NCI-H1694 (cell line): Measurements from ENCODE around the gene DIP2C.
"Not testable (repeated sequence)": the region's sequence is repeated elsewhere in the genome, so short reads cannot be mapped to it uniquely, and the experiment has no call there.

Source experiments
- DNase-seq: peaks from one replicate; lab custom pipeline; 2025; lab: John Stamatoyannopoulos, UW

The DIP2C gene

GRCh38 chr10:529468-530230, 159.8 kb downstream of the DIP2C start:
- DNase-seq: no peak

- no peak for DNase-seq
Measured at GRCh38 chr10:528173-529165, 161.0 kb downstream of the DIP2C start.

- no peak for DNase-seq
Measured at GRCh38 chr10:527416-527815, 162.1 kb downstream of the DIP2C start.

- no peak for DNase-seq
Measured at GRCh38 chr10:526651-527312, 162.7 kb downstream of the DIP2C start.

GRCh38 chr10:525565-526315, 163.7 kb downstream of the DIP2C start:
- no peak for DNase-seq

- no peak for DNase-seq
Measured at GRCh38 chr10:523925-524324, 165.5 kb downstream of the DIP2C start.

GRCh38 chr10:522350-522749, 167.1 kb downstream of the DIP2C start:
- no peak for DNase-seq

GRCh38 chr10:521261-522250, 167.9 kb downstream of the DIP2C start:
- no peak for DNase-seq

GRCh38 chr10:520402-520787, 169.1 kb downstream of the DIP2C start:
- DNase-seq: no peak

GRCh38 chr10:519716-520401, 169.6 kb downstream of the DIP2C start:
- DNase-seq: no peak

- no peak for DNase-seq
Measured at GRCh38 chr10:519055-519715, 170.3 kb downstream of the DIP2C start.

- no peak for DNase-seq
Measured at GRCh38 chr10:517872-518475, 171.5 kb downstream of the DIP2C start.

GRCh38 chr10:517241-517830, 172.1 kb downstream of the DIP2C start:
- no peak for DNase-seq

GRCh38 chr10:516764-517163, 172.7 kb downstream of the DIP2C start:
- no peak for DNase-seq

GRCh38 chr10:515674-516073, 173.8 kb downstream of the DIP2C start:
- no peak for DNase-seq

- DNase-seq: no peak
Measured at GRCh38 chr10:514137-514671, 175.3 kb downstream of the DIP2C start.

- DNase-seq: no peak
Measured at GRCh38 chr10:513393-513792, 176.1 kb downstream of the DIP2C start.

GRCh38 chr10:512661-513060, 176.8 kb downstream of the DIP2C start:
- not testable (repeated sequence) for DNase-seq
